Suprapubic skin (tissue), 4 donors: ENCODE measurements around the gene PIP5K1C. TPM values are rescaled to one million over a fixed set of nuclear protein-coding genes. Genes with fewer than 3 reads are reported as not detected.

ENCODE experiments used
- DNase-seq, 2 donors: peaks; one replicate each; pipeline ENCODE4 v3.0.0-alpha.2; 2019; ENCODE audit warnings: low spot score in 2 of 2
- H3K27ac ChIP-seq: fragments of 200-600 bp; sonication (generic); one replicate; pipeline ENCODE4 v1.5.1; 2019
- H3K27me3 ChIP-seq: fragments of 200-600 bp; sonication (generic); one replicate; pipeline ENCODE4 v1.5.1; 2019
- H3K36me3 ChIP-seq: fragments of 200-600 bp; sonication (generic); one replicate; pipeline ENCODE4 v1.5.1; 2019
- H3K4me1 ChIP-seq: fragments of 200-600 bp; sonication (generic); one replicate; pipeline ENCODE4 v1.5.1; 2019
- H3K4me3 ChIP-seq: fragments of 200-600 bp; sonication (generic); one replicate; pipeline ENCODE4 v1.5.1; 2019; ENCODE audit warnings: mild to moderate bottlenecking
- H3K9me3 ChIP-seq: fragments of 200-600 bp; sonication (generic); one replicate; pipeline ENCODE4 v1.5.1; 2019
- CTCF ChIP-seq, 2 donors: fragments of 200-600 bp in 1 of 2; fragments of 450-650 bp in 1 of 2; sonication (generic) in 1 of 2; IDR thresholded peaks; one replicate each; pipeline ENCODE4 v1.5.1; 2016 to 2019; ENCODE audit warnings: antibody characterized with exemption in 2 of 2, mild to moderate bottlenecking in 1 of 2, moderate library complexity in 1 of 2
- EP300 ChIP-seq: sonication (generic); formaldehyde crosslinking; IDR thresholded peaks from one replicate; pipeline ENCODE4 v1.6.1; 2017; ENCODE audit warnings: antibody characterized with exemption
- POLR2A ChIP-seq, 2 donors: fragments of 450-650 bp; IDR thresholded peaks; one replicate each; pipeline ENCODE4 v1.6.1; 2017; ENCODE audit warnings: antibody characterized with exemption in 2 of 2, mild to moderate bottlenecking in 2 of 2, moderate library complexity in 2 of 2
- POLR2AphosphoS5 ChIP-seq, 3 donors: sonication (generic); formaldehyde crosslinking; IDR thresholded peaks; one replicate each; pipeline ENCODE4 v1.6.1; 2017; ENCODE audit warnings: antibody characterized with exemption in 3 of 3
- WGBS: methylation state at CpG from one replicate; pipeline ENCODE4 v1.1.5; 2018; 5-methylcytosine and 5-hydroxymethylcytosine counted together
- total RNA-seq, 4 donors: library from RNA; depleted of rRNA; stranded (reverse); fragments of >200 nt; gene quantifications; one replicate each; pipeline ENCODE4 v1.1.0, GENCODE V29; 2016

The PIP5K1C gene
- total RNA-seq, 4 donors from 2014 or later, result 16.5 to 25.7 (median 20.8) TPM

- no peaks in the 10 kb centered on the region for H3K9me3 ChIP-seq
- TF ChIP-seq CTCF (IDR thresholded peaks at IDR 0.05) (no peak), EP300 (no peak), POLR2A (IDR thresholded peaks at IDR 0.05) (no peak), POLR2AphosphoS5 (IDR thresholded peaks at IDR 0.05) (no peak)
- peaks cover 85% of the 10 kb centered on the region for H3K36me3 ChIP-seq
- H3K4me3 ChIP-seq, result no peak overlapping the region
- DNase-seq, result no peak
- H3K27ac ChIP-seq, result no peak overlapping the region
- 92% methylated on average over 22 of the region's 22 CpGs for WGBS
- no peaks in the 10 kb centered on the region for H3K27me3 ChIP-seq
- no peaks in the 10 kb centered on the region for H3K4me1 ChIP-seq
Measured at GRCh38 chr19:3659746-3660112, 40.5 kb downstream of the PIP5K1C start.

GRCh38 chr19:3658870-3659745 lies 41.2 kb downstream of the PIP5K1C start:
- H3K4me1 ChIP-seq, result no peaks in the 10 kb centered on the region
- no peak overlapping the region for H3K27ac ChIP-seq
- 90% methylated on average over 21 of the region's 37 CpGs for WGBS
- TF ChIP-seq POLR2A (IDR thresholded peaks at IDR 0.05) (no peak), CTCF (IDR thresholded peaks at IDR 0.05) (no peak), POLR2AphosphoS5 (IDR thresholded peaks at IDR 0.05) (no peak), EP300 (no peak)
- no peak for DNase-seq
- peaks cover 82% of the 10 kb centered on the region for H3K36me3 ChIP-seq
- H3K9me3 ChIP-seq, result no peaks in the 10 kb centered on the region
- H3K27me3 ChIP-seq, result no peaks in the 10 kb centered on the region
- no peak overlapping the region for H3K4me3 ChIP-seq

GRCh38 chr19:3658004-3658869 lies 42.0 kb downstream of the PIP5K1C start:
- Histone ChIP-seq H3K36me3 (peaks cover 82% of the 10 kb centered on the region), H3K4me1 (no peaks in the 10 kb centered on the region), H3K4me3 (no peak overlapping the region), H3K27me3 (no peaks in the 10 kb centered on the region), H3K9me3 (no peaks in the 10 kb centered on the region), H3K27ac (no peak overlapping the region)
- TF ChIP-seq POLR2AphosphoS5 (IDR thresholded peaks at IDR 0.05) (no peak), CTCF (IDR thresholded peaks at IDR 0.05) (no peak), EP300 (no peak), POLR2A (IDR thresholded peaks at IDR 0.05) (no peak)
- 89% methylated on average over 14 of the region's 39 CpGs for WGBS
- no peak for DNase-seq

GRCh38 chr19:3657395-3657769 lies 42.9 kb downstream of the PIP5K1C start:
- H3K27me3 ChIP-seq, result no peaks in the 10 kb centered on the region
- no peak overlapping the region for H3K27ac ChIP-seq
- DNase-seq, result no peak
- H3K4me1 ChIP-seq, result no peaks in the 10 kb centered on the region
- WGBS, result 98% methylated on average over 16 of the region's 16 CpGs
- TF ChIP-seq POLR2A (IDR thresholded peaks at IDR 0.05), result no peak
- no peak for TF ChIP-seq EP300
- no peak for TF ChIP-seq CTCF (IDR thresholded peaks at IDR 0.05)
- TF ChIP-seq POLR2AphosphoS5 (IDR thresholded peaks at IDR 0.05), result no peak
- H3K4me3 ChIP-seq, result no peak overlapping the region
- peaks cover 84% of the 10 kb centered on the region for H3K36me3 ChIP-seq
- H3K9me3 ChIP-seq, result no peaks in the 10 kb centered on the region
